Measurements from ENCODE around the gene RAD17. TPM values are rescaled to one million over a fixed set of nuclear protein-coding genes. Genes with fewer than 3 reads are reported as not detected.

Gene RAD17
- total and polyA plus RNA-seq, 12 donors = 9.0 to 23.5 (median 19.2) TPM

DNA sequence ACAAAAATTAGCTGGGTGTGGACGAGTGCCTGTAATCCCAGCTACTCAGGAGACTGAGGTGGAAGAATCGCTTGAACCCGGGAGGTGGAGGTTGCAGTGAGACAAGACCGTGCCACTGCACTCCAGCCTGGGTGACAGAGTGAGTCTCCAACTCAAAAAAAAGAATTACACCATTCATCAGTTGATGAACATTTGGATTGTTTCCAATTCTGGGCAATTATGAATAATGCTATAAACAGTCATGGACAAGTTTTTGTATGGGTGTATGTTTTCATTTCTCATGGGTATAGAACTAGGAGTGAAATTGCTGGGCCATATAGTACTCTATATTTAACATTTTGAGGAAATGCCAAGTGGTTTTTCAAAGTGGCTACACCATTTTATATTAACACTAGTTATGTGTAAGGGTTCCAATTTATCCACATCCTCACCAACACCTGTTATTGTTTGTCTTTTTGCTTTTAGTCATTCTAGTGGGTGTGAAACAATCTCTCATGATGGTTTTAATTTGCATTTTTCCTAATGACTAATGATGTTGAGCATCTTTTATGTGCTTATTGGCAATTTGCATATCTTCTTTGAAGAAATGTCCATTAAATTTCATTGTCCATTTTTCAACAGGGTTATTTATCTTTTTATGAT lies 28.0 kb upstream of the RAD17 start:
- WGBS, 2 donors = 91 to 93% methylated on average over 4 of the region's 4 CpGs
- Histone ChIP-seq H3K4me3 (no peak overlapping the region), H3K36me3 (no peaks in the 10 kb centered on the region), H3K9me3 (no peaks in the 10 kb centered on the region), H3K27ac (no peak overlapping the region), H3K4me1 (no peaks in the 10 kb centered on the region), H3K27me3 (no peaks in the 10 kb centered on the region)
- no peak for TF ChIP-seq CTCF (IDR thresholded peaks at IDR 0.05)
- intact Hi-C loops (cut with DNase I) = no loop called here
- ATAC-seq = no peak
- DNase-seq = no peak

GRCh38 chr5:69343083-69343482 lies 26.5 kb upstream of the RAD17 start:
- no peaks in the 10 kb centered on the region for H3K9me3 ChIP-seq
- WGBS, 2 donors = 56 to 81% methylated on average over 1 of the region's 1 CpG
- H3K36me3 ChIP-seq = peaks cover 0 to 4% (median 0%) of the 10 kb centered on the region in 9 donors
- ATAC-seq = no peak
- H3K4me3 ChIP-seq = no peak overlapping the region
- no peak for TF ChIP-seq CTCF (IDR thresholded peaks at IDR 0.05)
- H3K27me3 ChIP-seq = no peaks in the 10 kb centered on the region
- H3K27ac ChIP-seq = no peak overlapping the region
- intact Hi-C loops (cut with DNase I) = no loop called here
- DNase-seq = no peak
- H3K4me1 ChIP-seq = no peaks in the 10 kb centered on the region

DNA sequence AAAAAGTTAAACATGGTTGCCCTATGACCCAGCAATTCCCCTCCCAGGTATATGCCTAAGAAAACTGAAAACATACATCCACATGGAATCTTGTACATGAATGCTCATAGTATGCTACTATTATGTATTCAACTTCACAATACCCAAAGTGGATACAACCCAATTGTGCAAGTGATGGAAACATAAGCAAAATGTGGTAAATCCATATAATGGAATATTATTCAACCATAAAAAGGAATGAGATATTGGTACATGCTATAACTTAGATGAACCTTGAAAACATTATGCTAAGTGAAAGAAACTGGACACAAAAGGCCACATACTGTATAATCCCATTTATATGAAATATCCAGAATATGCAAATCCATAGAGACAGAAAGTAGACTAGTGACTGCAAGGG lies 19.0 kb upstream of the RAD17 start:
- Histone ChIP-seq H3K27ac (no peak overlapping the region), H3K4me1 (no peaks in the 10 kb centered on the region), H3K4me3 (no peak overlapping the region), H3K9me3 (no peaks in the 10 kb centered on the region), H3K27me3 (no peaks in the 10 kb centered on the region), H3K36me3 (peaks cover 0 to 64% (median 15%) of the 10 kb centered on the region in 9 donors)
- intact Hi-C loops (cut with DNase I) = no loop called here
- no peak for TF ChIP-seq CTCF (IDR thresholded peaks at IDR 0.05)
- DNase-seq = no peak
- ATAC-seq = no peak

DNA sequence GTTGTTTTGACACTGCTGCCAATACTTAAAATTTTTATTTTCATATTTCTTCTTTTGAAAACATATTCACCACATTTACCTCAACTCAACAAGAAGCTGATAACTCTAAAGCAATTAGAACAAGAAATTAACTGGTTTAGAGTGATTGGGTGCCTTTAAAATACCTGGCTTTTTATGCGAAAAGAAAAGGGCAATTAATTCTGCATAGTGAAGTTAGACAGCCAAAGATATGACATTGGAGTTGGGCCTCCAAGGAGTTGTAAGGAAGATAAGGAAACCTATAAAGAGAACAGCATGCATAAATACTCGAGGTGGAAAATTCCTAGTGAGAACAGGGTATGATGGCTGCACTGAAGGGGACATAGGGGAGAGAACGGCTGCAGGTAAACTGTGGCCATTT lies 9.9 kb upstream of the RAD17 start:
- H3K27me3 ChIP-seq = no peaks in the 10 kb centered on the region
- intact Hi-C loops (cut with DNase I) = loop anchor here in 4 of 10 donors (10.0 kb wide), 2 partner anchors 125 to 265 kb away; partner anchors contain the start of genes CDK7 (in 2 of the 4) and SLC30A5 (in 2 of the 4)
- peaks cover 0 to 65% (median 6%) of the 10 kb centered on the region in 9 donors for H3K36me3 ChIP-seq
- ATAC-seq (no peak), DNase-seq (no peak)
- H3K4me1 ChIP-seq = peaks cover 0 to 6% (median 0%) of the 10 kb centered on the region in 9 donors
- H3K4me3 ChIP-seq = no peak overlapping the region
- no peak for TF ChIP-seq CTCF (IDR thresholded peaks at IDR 0.05)
- no peaks in the 10 kb centered on the region for H3K9me3 ChIP-seq
- no peak overlapping the region for H3K27ac ChIP-seq
- 51 to 66% methylated on average over 3 of the region's 3 CpGs for WGBS, 2 donors

Data from heart right ventricle (tissue), 16 donors.